C4-2B (cell line): ENCODE measurements around the gene QRFP.

Experiments
- H3K27ac ChIP-seq: fragments of 450-650 bp; 2 replicates; pipeline ENCODE4 v1.5.1; 2017
- ZFX ChIP-seq: fragments of 450-650 bp; IDR thresholded peaks from 2 replicates; pipeline ENCODE4 v1.6.1; 2017
- TF ChIP-seq, protein P1 (sequence below): fragments of 450-650 bp; conservative IDR thresholded peaks from 2 replicates; pipeline ENCODE4 v1.5.1; 2017; ENCODE audit warnings: mild to moderate bottlenecking

Gene QRFP

DNA sequence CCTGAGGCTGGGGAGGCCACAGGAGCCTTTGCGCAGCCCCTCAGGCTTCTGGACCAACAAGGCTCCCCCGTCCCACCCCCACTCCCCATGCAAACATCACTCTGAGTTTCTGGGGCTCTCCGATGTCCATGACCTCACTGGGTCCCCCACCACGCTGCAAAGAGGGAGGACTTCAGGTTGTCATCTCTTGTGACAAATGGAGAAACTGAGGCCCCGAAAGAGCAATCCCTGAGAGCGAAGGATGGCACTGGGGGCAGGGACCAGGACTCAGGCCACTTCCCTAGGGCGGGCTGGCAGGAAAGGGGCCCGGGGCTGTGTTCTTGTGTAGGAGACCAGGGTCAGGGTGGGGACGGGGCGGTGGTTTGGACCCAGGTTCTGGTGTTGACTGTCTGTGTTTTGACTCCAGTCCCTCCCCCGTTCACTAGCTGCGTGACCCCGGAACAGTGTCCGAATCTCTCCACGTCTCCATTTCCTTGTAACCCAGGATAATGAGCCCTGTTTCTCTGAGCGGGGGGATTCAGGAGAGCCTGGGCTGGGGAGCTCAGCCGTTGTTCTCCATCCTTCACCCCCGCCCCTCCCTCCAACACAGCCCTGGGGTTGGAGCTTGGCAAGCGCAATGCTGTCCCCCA lies 28.6 kb upstream of the QRFP start:
- TF ChIP-seq, protein P1, sequence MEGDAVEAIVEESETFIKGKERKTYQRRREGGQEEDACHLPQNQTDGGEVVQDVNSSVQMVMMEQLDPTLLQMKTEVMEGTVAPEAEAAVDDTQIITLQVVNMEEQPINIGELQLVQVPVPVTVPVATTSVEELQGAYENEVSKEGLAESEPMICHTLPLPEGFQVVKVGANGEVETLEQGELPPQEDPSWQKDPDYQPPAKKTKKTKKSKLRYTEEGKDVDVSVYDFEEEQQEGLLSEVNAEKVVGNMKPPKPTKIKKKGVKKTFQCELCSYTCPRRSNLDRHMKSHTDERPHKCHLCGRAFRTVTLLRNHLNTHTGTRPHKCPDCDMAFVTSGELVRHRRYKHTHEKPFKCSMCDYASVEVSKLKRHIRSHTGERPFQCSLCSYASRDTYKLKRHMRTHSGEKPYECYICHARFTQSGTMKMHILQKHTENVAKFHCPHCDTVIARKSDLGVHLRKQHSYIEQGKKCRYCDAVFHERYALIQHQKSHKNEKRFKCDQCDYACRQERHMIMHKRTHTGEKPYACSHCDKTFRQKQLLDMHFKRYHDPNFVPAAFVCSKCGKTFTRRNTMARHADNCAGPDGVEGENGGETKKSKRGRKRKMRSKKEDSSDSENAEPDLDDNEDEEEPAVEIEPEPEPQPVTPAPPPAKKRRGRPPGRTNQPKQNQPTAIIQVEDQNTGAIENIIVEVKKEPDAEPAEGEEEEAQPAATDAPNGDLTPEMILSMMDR = no peak
- TF ChIP-seq ZFX = no peak
- no peak overlapping the region for H3K27ac ChIP-seq

DNA sequence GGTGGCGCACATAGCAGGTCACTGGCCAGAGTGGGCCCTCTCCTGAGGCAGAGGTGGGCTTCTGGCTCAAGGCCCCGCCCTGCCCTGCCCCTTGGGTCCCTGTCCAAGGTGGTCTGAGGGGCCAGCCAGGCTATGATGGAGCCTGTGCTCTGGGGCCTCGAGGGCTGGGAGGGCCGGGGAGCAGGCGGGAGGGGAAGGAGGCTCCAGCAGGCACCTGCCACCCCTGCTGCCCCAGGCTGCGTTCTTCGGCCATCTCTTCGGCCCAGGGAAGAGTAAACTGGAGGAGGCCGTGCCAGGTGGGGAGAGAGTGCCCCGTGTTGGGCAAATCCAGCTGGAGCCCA lies 27.8 kb upstream of the QRFP start:
- H3K27ac ChIP-seq = no peak overlapping the region
- TF ChIP-seq, protein P1 = no peak
- no peak for TF ChIP-seq ZFX

DNA sequence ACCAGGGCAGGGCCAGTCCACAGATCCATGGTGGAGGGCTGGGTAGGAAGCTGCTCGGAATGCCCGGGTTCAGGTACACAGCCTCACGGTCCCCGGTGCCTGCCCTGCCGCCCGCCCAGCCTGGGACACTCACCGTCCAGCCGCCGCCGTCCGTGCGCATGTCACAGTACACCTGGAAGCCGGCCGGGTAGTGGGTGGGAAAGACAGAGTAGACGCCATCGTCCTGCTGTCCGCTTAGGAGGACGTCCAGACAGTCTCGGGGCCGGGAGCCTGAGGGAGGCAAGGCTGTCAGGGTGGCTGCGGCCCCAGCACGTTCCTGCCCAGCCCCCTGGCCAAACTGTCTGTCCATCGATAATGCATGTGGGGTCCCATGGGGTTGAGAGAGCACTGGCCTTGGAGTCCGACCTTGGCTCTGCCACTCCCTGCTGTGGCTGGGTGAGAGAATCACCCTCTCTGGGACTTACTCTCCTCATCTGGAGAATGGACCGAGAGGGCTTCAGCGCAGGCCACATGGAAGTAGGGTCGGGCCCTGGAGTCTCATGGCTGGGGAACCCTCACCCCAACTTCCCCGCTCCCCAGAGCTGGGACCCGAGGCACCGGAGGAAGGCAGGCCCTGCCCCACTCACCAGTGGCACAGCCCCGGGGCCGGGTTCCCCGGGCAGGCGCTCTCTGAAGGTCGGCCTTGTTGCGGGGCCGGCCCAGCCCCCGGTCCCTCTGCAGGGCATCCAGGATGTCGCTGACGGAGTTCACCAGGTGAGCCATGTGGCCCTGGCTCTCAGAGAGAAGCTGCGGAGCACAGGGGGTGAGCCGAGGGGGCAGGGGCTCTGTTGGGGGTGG lies 27.2 kb upstream of the QRFP start:
- TF ChIP-seq ZFX = no peak
- TF ChIP-seq, protein P1 = no peak
- no peak overlapping the region for H3K27ac ChIP-seq

DNA sequence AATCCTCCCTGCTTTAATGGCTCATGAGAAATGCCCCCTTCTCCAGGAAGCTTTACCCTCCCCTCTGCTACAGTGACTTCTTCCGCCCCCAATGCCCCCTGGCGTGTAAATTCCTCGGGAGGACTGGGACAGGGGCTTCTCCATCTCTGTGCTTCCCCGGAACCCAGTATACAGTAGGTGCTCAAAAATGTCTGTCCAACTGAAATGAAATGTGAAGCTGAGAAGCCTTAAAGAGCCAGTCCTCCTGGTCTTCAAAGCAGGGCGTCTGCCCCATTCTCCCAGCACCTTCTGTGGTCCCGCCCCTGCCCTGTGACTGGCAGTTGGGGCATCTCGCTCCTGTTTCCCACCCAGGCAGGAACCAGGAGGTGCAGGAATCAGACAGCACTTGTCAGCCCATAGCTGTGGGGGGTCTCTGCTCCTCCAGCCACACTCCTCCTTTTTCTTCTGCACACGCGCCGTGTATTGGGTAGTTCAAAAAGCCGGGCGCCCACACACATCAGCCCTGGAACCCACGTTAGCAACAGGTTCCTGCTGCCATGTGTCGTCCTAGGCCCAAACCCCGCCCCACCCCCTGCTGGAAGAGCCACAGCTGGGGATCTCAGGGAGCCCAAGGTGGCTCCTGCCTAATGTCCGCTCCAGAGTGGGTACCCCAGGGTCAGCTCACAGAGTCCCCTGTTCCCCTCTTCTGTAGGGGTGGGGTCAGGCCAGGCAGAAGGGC lies 26.4 kb upstream of the QRFP start:
- TF ChIP-seq, protein P1 = no peak
- no peak for TF ChIP-seq ZFX
- no peak overlapping the region for H3K27ac ChIP-seq

DNA sequence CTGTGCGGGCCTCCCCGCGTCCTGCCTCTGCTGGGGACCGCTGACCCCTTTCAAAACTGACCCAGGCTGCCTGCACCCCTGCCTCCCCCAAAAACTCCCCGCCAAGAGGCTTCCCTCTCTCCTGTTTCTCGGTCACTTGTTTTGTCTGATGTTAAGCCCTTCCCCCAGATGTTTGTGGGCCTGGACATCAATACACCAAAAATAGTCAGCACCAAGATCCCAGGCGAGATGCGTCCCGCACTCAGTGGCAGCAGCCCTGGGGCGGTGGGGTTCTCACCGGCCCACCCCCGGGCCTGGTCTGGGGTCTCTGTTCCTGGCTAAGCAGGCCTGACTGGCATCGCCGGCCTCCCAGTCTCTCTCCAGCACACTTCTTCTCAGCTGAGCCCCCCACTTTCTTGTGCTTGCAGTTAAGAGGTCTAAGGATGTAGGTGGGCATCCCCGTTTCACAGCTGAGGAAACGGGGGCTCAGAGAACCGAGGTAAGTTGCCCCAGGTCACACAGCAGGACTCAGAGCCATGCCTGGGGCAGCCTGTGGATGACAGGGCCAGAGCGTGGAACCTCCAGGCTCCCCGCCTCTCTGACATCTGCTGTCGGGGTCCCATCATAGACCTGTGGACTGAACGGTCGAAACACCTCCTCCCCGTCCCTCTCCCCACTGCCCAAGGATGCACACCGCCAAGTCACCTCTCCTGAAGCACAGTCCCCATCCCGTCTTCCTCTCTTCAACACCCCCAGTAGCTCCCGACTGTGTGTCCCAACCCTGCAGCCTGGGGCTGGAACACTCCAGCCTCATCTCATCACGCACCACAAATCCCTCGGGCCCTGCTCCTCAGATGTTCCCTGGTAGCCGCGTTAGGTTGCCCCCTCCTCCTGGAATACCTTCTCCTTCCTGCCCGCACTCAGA lies 25.6 kb upstream of the QRFP start:
- H3K27ac ChIP-seq = no peak overlapping the region
- TF ChIP-seq, protein P1 = no peak
- TF ChIP-seq ZFX = no peak

DNA sequence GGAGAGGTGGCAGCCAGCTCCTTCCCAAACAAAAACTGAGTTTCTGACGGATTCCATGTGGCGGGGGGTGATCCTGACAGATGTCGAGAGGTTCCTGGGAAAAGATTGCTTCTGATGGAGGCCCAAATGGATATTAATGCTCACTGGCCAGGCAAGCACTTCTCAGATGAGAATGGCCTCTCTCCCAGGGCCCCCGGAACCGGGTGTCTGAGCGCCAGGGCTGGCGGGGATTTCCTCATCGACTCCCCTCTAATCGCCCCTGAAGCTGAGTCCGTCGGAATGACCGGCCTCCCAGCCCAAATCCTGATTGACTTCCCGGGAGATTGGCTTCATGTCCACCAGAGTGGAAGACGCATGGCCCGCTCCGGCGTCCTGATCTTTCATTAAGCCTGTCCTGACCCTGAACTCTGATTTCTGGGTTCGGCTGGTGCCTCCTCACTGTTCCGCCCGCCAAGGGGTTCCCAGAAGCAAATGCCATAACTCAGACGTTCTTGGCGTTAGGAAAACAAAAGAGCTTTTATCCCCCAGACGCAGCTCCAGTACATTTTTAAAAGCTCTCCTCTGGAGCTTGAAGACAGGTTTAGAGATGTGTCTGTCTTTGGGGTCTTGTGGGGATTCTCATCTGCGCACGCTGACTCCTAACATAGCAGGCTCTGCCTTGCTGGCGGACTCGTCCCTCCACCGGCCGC lies 24.8 kb upstream of the QRFP start:
- TF ChIP-seq, protein P1 = no peak
- TF ChIP-seq ZFX = no peak
- H3K27ac ChIP-seq = no peak overlapping the region
